ENCODE data around the gene MAP3K7CL. TPM values are rescaled to one million over a fixed set of nuclear protein-coding genes. Genes with fewer than 3 reads are reported as not detected.
"Not testable (repeated sequence)": the region's sequence is repeated elsewhere in the genome, so short reads cannot be mapped to it uniquely, and the experiment has no call there.

The MAP3K7CL gene
- total RNA-seq, 1 donor from 2014 or later: 5.7 TPM

GRCh38 chr21:29162825-29163224 is 32.4 kb downstream of the MAP3K7CL start:
- peak; percentile 71 for ATAC-seq
- DNase-seq (ENCODE audit: low spot score): not testable (repeated sequence)
- intact Hi-C loops (cut with DNase I): loop anchor here (5.0 kb wide), 1 partner anchor 209 kb away; no protein-coding TSS in a partner anchor

- peak; percentile 63 for ATAC-seq
- intact Hi-C loops (cut with DNase I): loop anchor here (5.0 kb wide), 1 partner anchor 209 kb away; no protein-coding TSS in a partner anchor
- no peak for DNase-seq (ENCODE audit: low spot score)
Measured at GRCh38 chr21:29163341-29164115, 33.1 kb downstream of the MAP3K7CL start.

- ATAC-seq: peak; percentile 92
- intact Hi-C loops (cut with DNase I): loop anchor here (5.0 kb wide), 1 partner anchor 208 kb away; no protein-coding TSS in a partner anchor
- DNase-seq (ENCODE audit: low spot score): no peak
Measured at GRCh38 chr21:29164323-29164942, 34.0 kb downstream of the MAP3K7CL start.

- no peak for ATAC-seq
- no peak for DNase-seq (ENCODE audit: low spot score)
- intact Hi-C loops (cut with DNase I): no loop called here
Measured at GRCh38 chr21:29166323-29166722, 35.9 kb downstream of the MAP3K7CL start.

- intact Hi-C loops (cut with DNase I): no loop called here
Measured at GRCh38 chr21:29166853-29167252, 36.4 kb downstream of the MAP3K7CL start.

GRCh38 chr21:29167481-29167880 is 37.0 kb downstream of the MAP3K7CL start:
- intact Hi-C loops (cut with DNase I); ATAC-seq; DNase-seq (ENCODE audit: low spot score): not testable (repeated sequence)

More at GRCh38 chr21:29166853-29167252, 36.4 kb downstream of the MAP3K7CL start:
- ATAC-seq (no peak), DNase-seq (ENCODE audit: low spot score) (no peak)

- intact Hi-C loops (cut with DNase I): no loop called here
- no peak for ATAC-seq
Measured at GRCh38 chr21:29168891-29169315, 38.5 kb downstream of the MAP3K7CL start.

GRCh38 chr21:29170944-29171343 is 40.5 kb downstream of the MAP3K7CL start:
- DNase-seq (ENCODE audit: low spot score) (no peak), ATAC-seq (no peak)
- intact Hi-C loops (cut with DNase I): no loop called here

More at GRCh38 chr21:29168891-29169315, 38.5 kb downstream of the MAP3K7CL start:
- no peak for DNase-seq (ENCODE audit: low spot score)

- ATAC-seq: no peak
- intact Hi-C loops (cut with DNase I): no loop called here
- no peak for DNase-seq (ENCODE audit: low spot score)
Measured at GRCh38 chr21:29172282-29172681, 41.8 kb downstream of the MAP3K7CL start.

GRCh38 chr21:29174607-29175013 is 44.2 kb downstream of the MAP3K7CL start:
- intact Hi-C loops (cut with DNase I): no loop called here
- DNase-seq (ENCODE audit: low spot score): no peak
- peak; percentile 58 for ATAC-seq

- ATAC-seq (peak; percentile 60), DNase-seq (ENCODE audit: low spot score) (no peak)
- intact Hi-C loops (cut with DNase I): no loop called here
Measured at GRCh38 chr21:29175408-29176134, 45.1 kb downstream of the MAP3K7CL start.

GRCh38 chr21:29176471-29177120 is 46.2 kb downstream of the MAP3K7CL start:
- intact Hi-C loops (cut with DNase I): no loop called here
- no peak for DNase-seq (ENCODE audit: low spot score)
- peak; percentile 42 for ATAC-seq

GRCh38 chr21:29177800-29178199 is 47.4 kb downstream of the MAP3K7CL start:
- intact Hi-C loops (cut with DNase I): no loop called here
- DNase-seq (ENCODE audit: low spot score) (no peak), ATAC-seq (no peak)

- ATAC-seq (no peak), DNase-seq (ENCODE audit: low spot score) (no peak)
- intact Hi-C loops (cut with DNase I): no loop called here
Measured at GRCh38 chr21:29178926-29179325, 48.5 kb downstream of the MAP3K7CL start.

- ATAC-seq (no peak), DNase-seq (ENCODE audit: low spot score) (no peak)
- intact Hi-C loops (cut with DNase I): no loop called here
Measured at GRCh38 chr21:29179503-29179902, 49.1 kb downstream of the MAP3K7CL start.

GRCh38 chr21:29181799-29182470 is 51.5 kb downstream of the MAP3K7CL start:
- intact Hi-C loops (cut with DNase I): no loop called here
- ATAC-seq: peak; percentile 80
- no peak for DNase-seq (ENCODE audit: low spot score)

- intact Hi-C loops (cut with DNase I): no loop called here
- ATAC-seq (no peak), DNase-seq (ENCODE audit: low spot score) (no peak)
Measured at GRCh38 chr21:29182691-29183092, 52.2 kb downstream of the MAP3K7CL start.

- ATAC-seq (peak; percentile 67), DNase-seq (ENCODE audit: low spot score) (no peak)
- intact Hi-C loops (cut with DNase I): no loop called here
Measured at GRCh38 chr21:29184037-29184436, 53.6 kb downstream of the MAP3K7CL start.

Measured in sciatic nerve (tissue), 2 donors.